ENCODE results near the gene FLACC1.

The FLACC1 gene

DNA sequence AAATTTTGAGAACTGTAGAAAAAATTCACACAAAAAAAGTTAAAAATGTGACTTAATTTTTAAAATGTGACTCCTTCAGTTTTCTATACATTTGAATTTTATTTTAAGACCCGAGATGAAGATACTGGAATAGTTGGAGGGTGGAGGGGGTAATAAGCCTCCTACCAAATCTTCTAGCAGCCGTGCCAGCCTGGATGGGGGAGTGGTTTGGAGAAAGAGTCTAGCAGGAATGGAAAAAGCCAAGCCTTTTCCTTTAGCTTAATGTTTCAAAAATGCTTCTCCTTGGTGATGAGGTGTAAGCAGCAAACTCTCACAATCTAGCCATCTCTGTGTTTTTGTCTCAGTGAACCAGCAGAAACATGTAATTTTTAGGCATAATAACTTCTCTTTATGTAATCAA lies 82.1 kb downstream of the FLACC1 start:
- DNase-seq = no peak

DNA sequence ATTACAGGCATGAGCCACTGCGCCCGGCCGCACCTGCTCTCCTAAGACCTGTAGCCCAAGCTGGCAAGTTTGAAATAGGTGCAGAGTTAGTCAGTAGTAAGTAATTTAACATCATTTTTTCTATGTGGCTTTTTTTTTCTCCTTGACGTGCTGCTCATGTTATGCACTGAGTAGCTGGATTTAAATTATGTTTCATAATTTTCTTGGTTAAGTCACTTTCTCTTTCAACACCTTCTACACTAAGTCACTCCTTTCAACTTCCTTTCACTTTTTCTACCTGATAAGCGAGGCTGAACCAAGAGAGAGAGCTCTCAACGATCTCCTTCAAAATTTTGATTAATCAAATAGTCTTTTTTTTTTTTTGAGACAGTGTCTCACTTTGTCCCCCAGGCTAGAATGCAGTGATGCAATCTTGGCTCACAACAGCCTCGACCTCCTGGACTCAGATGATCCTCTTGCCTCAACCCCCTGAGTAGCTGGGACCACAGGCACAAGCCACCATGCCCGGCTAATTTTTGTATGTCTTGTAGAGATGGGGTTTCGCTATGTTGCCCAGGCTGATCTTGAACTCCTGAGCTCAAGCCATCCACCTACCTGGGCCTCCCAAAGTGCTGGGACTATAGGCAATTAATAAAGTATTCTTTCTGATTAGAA lies 83.7 kb downstream of the FLACC1 start:
- no peak for DNase-seq

DNA sequence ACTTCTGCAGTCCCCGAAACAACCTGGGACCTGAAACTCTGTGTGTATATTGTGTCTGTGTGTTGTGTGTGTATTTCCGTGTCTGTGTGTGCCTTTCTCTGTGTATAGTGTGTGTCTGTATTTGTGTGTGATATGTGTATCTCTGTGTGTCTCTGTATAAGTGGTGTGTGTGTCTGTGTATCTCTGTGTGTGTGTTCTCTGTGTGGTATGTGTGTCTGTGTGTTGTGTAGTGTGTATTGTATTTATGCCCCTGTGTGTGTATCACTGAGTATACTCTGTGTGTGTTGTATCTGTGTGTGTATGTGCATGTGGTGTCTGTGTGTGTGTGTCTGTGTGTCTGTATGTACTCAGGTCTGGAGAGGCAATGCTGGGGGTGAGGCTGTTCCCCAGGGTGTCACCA lies 85.2 kb downstream of the FLACC1 start:
- no peak for DNase-seq

DNA sequence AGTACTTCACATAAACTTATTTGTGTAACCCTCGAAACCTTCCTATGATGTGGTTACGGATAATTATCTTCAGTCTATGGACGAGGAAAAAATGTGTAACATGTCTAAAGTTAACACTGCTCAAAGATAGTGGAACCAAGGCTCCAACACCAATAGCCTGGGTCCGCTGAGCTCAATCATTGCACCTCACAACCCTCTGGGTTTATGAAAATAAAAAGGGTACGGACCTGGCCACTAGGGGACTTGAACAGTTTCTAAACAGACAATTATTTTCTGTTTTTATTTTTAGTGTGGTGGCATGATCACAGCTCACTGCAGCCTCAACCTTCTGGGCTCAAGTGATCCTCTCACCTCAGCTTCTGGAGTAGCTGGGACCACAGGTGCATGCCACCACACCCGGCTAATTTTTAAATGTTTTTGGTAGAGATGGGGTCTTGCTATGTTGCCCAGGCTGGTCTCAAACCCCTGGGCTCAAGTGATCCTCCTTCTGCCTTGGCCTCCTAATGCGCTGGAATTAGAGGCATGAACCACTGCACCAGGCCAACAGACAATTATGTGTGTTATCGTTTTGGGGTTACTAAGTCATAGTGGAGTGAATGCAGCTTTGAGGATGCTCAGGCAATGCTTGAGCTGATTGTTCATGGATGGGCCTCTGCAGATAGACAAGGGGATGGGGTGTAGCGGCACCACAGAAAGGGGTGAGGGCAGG lies 86.7 kb downstream of the FLACC1 start:
- no peak for DNase-seq

DNA sequence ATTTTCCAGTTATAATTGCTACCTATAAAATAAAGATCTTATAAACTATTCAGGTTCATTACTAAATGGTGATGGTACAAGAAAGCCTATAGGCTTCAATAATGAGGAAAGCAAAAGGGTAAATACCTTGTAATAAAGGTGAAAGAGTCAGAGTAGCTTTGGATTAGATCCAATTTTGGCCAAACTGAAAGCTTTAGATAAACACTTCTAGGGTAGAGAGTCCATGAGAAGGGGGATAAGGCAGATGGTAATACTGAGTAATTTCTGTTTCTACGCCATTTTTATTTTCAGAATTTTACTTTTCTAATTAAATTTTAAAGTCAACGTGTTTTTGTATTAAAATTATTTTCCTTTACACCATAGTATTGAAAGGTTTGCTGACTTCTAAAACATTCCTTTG lies 87.4 kb downstream of the FLACC1 start:
- DNase-seq = no peak

DNA sequence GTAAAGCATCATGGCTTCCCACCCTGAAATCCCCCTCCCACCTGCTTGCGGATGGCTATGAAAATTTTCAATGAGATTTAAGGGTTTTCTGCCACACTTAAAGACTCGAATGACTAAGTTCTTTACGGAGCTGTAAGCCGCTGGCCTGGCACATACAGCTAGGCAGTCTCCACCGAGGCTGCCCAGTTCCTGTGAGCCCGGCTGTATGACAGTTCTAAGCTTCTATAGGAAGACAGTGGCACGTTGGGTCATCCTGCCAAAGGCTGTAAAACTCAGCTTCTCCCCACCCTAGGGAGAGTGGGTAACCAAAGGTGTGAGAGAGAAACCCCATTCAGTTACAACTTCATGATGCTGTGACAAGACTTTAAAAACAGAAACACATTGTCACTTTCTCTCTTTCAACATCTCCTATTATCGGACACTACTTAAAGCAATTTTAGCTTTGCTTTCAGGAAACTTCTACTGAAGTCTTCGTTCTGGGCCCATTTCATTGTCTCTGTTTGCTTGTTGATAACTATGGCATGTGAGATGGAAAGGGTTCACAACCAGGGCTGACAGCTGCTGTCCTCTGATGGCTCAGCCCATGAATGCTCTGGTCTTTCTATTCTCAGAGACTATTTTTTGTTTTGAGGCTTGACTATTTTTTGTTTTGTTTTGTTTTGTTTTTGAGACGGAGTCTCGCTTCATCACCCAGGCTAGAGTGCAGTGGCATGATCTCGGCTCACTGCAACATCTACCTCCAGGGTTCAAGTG lies 89.7 kb downstream of the FLACC1 start:
- no peak for DNase-seq

DNA sequence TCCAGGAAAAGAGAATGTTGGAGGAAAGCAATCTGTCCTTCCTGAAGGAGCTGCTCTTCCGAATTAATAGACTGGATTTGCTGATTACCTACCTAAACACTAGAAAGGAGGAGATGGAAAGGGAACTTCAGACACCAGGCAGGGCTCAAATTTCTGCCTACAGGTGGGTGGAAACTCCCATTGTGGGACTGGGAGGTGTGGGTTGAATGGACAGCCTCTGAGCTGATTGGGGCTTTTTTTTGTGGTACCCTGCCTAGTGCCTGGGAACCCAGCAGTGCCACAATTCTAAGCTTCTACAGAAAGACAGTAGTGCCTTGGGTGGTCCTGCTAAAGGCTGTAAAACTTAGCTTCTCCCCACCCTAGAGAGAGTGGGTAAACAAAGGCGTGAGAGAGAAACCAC lies 90.5 kb downstream of the FLACC1 start:
- DNase-seq = no peak

DNA sequence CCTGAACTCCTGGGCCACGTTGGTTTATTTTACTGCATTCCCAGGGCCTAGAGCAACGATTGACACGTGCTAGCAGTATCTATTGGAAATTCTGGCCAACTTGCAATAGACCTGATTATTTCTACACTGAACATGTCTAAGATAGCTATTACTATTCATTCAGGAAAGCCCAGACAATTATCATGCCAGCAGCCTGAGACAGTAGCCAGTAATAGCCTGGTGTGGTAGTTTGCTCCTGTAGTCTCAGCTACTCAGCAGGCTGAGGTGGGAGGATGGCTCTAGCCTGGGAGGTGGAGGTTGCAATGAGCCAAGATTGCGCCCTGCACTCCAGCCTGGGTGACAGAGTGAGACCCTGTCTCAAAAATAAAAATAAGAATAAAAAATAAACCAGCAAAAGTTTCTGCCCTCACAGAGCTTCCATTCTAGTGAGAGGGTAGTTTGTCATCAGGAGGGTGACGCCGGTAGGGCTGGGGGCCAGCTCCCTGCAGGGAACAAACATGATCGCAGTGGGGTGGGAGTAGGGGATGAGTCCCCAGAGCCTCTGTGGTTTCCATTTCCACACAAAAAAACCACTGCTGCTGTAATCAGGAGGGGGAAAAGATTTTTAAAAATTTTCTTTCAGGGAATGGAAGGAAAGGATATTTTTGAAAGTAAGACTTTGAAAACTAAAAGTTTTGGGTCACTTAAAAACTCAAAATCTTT lies 92.5 kb downstream of the FLACC1 start:
- no peak for DNase-seq

DNA sequence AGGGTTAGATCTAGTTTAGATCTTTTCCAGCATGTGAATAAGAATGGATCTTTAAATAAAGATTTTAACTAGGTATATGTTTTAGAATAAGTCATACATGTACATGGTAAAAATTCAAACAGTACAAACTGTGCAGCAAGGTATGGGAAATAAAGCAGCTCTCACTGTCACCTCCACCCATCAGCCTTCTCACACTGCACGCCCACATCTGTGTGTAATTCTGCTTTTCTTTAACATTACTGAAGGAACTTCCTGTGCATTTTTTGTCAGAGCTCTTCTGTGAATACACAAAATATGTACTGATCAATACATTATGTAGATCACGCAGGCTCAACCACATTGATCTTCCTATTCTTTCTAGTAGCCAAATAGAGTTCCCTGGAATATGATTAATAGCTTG lies 93.4 kb downstream of the FLACC1 start:
- no peak for DNase-seq

DNA sequence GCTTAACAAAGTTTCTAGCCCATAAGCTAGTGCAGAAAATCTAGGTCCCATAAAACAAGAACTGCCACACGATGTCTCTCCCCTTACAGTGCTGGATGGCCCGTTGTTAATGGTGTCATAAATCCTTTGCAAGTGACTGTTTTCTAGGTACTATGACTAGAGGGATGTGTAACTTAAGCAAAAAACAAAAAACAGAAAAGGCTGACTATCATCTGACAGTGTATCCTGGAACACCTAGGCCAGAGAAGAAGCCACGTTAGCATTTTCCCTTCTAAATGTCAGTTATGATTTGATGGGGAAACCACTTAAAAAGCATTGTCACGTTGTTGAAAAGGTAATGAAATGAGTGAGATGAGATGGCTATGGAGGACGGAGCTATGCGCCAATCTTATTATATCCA lies 94.4 kb downstream of the FLACC1 start:
- no peak for DNase-seq

DNA sequence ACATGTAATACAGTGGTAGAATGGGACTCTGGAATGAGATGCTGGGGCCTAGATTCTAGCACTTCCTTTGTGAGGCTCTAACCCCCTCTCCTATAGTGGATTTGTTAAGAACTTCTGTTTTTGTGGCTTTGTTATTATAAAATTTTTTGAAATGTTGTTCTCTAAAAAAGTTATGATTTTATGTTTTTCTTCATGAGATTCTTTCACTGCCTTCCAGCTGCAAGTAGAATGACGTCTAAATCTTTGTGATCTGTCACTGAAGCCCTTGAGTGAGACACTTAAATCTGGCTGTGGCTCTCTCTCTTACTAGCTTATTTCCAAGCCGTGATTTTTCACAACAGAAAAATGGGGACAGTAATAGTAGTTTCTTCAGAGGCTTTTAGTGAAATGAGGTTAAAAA lies 95.2 kb downstream of the FLACC1 start:
- no peak for DNase-seq

DNA sequence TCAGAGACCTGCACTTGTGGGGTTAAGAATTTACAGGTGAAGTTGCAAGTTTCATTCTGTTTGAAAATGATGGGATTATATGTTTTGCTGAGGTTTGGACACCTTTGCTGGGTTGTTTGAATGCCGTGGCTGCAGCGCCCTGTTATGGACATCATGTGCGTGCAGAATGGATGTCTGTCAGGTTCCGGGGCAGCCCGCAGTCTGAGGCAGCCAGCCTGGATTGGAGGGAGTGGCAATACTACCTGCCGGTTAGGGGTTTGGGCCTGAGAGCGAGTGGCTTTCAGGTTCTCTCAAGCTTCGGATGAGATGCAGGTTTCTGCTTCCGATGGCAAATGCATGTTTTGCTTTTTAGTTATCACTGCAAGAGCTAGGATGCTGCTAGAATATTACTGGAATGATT lies 95.7 kb downstream of the FLACC1 start:
- DNase-seq = no peak

DNA sequence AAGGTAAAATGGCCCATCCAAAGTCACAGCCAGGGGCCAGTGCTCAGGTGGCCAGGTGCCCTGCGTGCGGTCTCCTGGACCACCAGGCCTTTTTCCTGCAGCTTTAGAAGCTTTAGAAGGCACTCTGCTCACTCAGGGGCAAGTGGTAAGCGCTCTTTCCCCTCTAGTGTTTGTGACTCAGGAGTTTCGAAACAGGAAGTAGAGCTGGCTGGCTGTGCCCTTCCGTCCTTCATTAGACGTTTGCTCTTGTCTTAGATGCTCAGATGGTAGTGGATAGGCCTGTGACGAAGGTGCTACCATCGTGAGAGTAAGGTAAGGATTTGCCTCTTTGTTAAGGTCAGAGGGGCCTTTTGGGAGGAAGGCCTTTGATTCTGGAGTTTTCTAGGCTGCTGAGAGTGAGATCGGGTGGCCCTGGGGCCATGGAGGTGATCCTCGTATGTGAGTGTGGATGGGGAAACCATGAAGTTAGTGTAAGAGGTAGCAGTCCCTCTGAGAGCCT lies 96.8 kb downstream of the FLACC1 start, which contains the start of gene CASP8:
Gene CASP8 (plus strand): TSS at position 235 of the 499 bp plus-strand sequence. CDS start 5,951 bp downstream, outside the sequence.
- no peak for DNase-seq

DNA sequence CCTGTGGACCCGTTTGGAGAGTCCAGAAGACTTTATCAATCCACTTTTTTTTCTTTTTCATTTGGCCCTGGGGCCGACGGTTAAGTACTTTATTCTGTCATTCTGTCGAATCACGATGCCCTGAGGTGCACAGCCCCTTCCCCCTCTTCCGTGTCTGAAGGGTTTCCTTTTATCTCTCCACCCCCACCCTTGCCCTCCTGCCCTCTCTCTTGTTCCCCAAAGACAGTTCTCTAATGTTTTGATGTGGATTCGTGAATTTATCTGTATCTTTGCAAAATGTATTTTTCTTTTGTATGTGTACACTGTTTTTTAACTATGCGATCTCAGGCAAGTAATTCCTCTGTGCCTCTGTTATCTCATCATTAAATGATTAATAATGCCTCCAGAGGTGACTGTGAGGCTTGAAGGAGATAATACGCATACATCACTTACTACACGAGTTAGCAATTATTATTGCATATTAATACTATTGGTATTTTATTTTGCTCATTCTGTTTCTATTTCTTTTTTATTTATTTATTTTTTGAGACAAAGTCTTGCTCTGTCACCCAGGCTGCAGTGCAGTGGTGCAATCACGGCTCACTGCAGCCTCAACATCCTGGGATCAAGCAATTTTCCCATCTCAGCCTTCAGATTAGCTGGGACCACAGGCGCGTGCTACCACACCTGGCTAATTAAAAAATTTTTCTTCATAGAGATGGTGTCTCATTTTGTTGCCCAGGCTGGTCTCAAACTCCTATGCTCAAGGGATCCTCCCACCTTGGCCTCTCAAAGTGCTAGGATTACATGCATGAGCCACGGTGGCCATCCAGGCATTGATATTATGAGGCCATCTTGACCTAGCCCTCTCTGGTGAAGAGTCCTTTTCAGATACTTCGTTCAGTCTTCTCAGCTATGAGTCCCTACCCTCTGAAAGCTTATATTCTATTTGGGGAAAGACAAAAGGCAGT lies 98.2 kb downstream of the FLACC1 start:
- DNase-seq = no peak

DNA sequence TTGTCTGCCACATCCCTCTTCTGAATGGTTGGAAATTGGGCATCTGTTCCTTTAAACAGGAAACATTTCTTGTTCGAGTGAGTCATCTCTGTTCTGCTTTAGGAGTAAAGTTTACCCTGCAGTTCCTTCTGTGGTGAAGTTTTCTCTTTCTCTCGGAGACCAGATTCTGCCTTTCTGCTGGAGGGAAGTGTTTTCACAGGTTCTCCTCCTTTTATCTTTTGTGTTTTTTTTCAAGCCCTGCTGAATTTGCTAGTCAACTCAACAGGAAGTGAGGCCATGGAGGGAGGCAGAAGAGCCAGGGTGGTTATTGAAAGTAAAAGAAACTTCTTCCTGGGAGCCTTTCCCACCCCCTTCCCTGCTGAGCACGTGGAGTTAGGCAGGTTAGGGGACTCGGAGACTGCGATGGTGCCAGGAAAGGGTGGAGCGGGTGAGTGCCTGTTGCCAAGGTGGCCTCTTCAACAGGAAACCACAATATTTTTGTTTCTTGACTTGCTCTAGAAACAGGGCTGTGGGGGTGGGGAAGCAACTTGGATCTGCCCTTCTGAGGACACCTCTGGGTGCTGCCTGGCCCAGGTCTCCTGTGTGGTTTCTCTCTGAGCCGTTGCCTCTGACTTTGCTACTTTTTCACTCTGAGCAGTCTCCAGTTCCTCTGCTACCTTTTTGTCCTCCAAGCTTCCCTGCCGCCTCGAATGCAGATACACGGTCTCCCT lies 99.0 kb downstream of the FLACC1 start:
- no peak for DNase-seq

DNA sequence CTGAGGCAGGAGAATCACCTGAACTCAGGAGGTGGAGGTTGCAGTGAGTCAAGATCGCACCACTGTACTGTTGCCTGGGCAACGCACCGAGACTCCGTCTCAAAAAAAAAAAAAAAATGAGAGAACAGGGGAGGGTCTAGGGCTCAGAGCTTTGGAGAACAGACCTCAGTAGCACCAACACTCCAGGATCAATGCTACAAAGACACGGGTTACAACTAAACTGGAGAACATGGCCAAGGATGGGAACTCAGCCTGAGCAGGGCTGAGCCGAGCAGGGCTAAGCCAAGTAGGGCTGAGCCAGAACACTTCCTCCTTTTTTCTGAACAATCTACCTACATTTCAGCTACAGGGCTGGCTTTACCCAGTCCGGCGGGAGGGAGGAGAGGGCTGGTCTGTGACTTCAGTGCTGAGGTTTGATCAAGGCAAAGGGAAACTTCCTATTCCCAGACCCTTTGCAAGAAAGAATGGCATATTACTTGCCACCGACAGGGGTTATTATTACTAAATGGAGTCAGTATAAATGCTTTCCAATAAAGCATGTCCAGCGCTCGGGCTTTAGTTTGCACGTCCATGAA lies 99.7 kb downstream of the FLACC1 start:
- DNase-seq = no peak

DNA sequence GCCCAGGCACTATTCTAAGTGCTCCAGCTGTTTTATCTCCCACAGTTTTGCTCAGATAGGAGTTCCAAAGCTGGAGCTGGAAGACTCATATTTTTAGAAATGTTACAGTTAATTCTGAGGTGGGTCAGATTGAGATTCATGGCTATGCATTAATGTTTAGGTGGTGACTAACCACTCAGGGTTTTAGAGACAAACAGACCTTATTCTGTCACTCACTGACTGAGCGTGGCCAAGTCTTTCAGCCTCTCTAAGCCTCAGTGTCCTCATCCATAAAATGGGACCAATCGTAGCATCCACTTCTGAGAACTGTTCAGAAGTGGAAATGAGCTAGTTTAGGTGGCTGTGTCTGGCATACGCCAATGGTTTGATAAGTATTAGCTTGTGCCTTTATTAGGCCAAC lies 101.1 kb downstream of the FLACC1 start:
- DNase-seq = no peak

DNA sequence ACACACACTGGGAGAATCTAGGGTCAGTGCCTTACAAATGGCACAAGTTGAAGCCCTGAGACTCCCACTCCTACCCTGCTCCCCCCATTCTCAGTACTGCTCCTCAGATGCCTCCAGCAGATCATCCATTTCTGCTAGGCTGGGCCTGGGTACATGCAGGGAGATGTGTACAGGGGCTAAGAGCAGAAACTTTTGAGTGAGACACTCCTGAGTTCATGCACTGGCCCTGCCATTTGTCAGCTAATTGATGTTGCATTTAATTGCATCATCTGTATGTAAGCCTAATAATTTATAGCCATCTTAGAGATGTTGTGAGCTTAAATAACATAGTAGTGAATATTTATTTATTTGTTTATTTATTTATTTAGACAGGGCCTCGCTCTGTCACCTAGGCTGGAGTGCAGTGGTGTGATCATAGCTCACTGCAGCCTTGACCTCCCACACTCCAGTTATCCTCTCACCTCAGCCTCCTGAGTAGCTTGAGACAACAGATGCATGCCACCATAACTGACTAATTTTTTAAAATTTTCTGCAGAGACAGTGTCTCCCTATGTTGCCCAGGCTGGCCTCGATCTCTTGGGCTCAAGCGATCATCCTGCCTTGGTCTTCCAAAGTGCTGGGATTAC lies 101.6 kb downstream of the FLACC1 start:
- DNase-seq = no peak

DNA sequence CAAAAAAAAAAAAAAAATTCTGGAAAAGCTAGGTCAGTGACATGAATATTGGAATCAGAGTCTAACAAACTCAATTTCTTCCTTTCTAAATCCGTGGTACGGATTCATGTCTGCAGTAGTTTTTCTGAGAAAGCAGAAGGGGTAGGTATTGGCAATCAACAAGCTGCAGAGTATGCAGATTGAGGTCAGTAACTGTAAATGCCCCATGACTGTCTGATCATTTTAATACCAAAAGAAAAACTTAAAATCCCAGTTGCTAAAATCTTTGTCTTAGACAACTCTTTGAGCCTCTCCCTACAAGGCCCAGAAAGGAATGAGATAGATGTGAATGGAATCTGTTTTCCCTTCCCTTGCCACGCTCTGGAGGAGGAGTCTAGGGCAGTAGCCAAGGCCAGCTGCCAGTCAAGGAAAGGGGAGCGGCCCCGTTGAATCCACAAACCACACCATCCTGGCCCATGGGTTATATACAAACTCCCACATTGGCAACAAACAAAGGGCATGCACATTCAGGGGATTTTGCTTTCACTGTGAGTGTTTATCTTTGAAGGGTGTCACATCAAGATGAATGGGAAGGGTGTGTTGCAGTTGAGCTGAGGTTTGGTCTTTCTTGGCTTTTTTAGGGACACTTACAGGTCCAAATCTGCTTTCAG lies 102.9 kb downstream of the FLACC1 start:
- peak; percentile 18 for DNase-seq

DNA sequence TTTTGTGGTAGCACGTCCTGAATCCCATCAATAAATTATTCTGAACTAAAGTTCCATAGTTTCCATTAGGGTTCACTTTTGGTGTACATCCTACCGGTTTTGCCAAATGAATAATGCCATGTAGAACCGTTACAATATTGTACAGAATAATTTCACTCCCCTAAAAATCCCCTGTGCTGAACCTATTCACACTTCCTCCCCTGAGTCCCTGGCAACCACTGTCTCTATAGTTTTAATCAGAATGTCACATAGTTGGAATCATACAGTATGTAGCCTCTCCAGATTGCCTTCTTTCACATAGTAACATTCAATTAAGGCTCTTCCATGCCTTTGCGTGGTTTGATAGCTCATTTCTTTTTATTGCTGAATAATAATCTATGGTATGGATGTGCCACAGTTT lies 106.4 kb downstream of the FLACC1 start:
- no peak for DNase-seq

Measured in NCI-H345 (cell line).